ENCODE results near the gene ETHE1.

- TF ChIP-seq CTCF (IDR thresholded peaks at IDR 0.05) (no peak), POLR2A (IDR thresholded peaks at IDR 0.05; ENCODE audit: low read depth) (no peak)
Observed at GRCh38 chr19:43468354-43469159, 58.4 kb downstream of the ETHE1 start.
